Ureter (tissue), 1 donor: ENCODE data around the gene TDRD9. TPM values are rescaled to one million over a fixed set of nuclear protein-coding genes. Genes with fewer than 3 reads are reported as not detected.

Experiments used
- DNase-seq: peaks from one replicate; pipeline ENCODE4 v3.0.0-alpha.2; 2020; ENCODE audit warnings: low spot score
- total RNA-seq: library from RNA; stranded (reverse); gene quantifications from one replicate; pipeline ENCODE4 v1.2.4, GENCODE V29; 2023
- donor health status: DM: yes; HTN: yes; CAD: no.

Gene TDRD9
- total RNA-seq, 1 donor from 2014 or later: 2.8 TPM

DNA sequence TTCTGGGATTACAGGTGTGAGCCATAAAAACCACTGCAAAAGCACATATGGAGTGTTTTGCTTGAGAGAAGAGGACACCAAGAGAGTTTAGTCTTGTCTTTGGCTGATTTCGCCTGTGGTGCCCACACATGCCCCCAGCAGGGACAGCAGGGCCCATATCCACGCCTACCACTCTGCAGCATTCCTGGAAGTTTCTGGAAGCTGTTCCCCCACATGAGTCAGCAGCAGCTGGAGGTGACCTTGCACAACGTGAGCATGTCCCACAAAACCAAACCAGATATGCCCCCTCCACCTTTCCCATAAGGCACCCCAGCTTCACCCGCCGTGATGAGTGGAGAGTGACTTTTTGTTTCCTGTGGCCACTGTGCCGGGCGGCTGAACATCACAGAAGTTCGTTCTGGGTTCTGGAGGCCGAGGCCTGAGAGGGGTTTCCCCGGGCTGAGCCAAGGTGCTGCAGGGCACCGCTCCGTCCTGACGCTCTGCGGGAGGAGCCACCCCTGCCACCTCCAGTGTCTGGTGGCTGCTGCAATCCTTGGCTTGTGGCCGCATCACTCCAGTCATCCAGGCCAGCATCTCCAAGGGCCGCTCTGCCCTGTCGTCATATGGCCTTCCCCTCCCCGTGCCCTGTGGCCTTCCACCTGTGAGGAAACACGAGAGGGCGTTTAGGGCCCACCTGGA lies 162.0 kb downstream of the TDRD9 start:
- no peak for DNase-seq

DNA sequence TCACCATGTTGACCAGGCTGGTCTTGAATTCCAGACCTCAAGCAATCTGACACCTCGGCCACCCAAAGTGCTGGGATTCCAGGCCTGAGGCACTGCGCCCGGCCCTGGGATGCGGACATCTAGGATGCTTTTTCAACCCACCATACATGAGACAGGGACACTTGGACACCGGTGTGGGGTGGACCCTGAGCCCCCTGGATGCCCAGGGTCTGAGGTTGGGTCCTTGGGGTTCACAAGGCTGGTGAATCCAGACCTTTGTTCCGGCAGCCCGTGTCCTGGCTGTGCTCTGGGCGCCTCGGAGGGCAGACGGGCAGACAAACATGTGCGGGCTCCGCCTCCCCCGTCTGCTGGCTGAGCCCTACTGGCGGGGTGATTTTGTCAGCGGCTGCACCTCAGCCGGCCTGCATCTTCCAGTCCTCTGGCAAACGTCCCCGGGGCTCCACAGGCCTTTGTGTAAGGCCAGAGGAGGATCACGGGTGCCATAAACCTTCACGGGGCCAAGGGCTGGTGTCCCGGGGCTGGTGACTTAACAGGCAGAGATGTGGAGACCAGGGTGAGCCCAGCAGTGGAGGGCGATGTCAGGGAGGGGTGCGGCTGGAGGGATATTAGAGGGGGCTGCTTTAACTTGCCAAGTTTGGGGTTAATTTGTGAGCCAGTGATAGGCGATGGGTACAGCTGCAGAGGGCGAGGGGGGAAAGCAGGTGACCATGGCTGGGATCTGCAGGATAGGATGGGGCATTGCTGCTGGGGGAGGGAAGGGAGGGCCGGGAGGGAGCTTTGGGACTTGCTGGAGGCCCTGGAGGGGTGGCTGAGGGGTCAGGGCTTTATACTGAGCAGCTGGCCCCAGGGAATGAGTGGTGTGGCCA lies 163.0 kb downstream of the TDRD9 start:
- DNase-seq: peak; percentile 41

DNA sequence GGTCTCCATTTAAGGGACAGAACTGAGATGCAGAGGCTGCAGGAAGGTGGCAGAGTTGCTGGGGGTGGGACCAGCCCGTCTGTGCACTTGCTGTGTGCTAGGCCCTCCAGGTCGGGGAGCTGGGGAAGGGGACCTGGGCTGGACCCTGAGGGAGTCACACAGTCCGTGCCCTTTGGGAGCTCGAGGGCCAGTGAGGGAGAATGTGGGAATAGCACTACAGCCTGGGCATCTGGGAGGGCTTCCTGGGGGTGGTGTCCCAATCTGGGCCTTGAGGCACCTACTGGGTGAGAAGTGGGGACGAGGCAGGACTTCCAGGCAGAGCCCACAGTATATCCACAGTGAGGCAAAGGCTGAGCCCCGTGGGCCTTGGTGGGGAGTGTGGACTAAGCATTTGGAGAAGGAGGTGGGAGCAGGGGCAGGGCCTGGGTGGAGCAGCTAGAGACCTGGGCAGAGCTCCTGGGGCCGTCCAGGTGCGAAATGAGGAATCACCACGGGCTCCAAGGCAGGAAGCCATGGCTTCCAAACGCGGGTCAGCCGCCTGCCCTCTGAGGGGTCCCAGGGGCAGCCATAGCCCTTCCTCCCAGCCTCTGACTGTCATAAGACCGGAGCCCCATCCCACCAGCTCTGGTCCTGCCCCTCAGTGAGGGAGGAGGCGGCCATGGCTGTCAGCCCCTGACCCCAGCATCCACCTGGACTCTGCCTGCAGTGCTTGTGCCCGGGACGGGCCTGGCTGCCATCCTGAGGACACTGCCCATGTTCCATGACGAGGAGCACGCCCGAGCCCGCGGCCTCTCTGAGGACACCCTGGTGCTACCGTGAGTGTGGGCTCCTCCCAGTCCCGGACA lies 163.9 kb downstream of the TDRD9 start:
- DNase-seq: no peak

DNA sequence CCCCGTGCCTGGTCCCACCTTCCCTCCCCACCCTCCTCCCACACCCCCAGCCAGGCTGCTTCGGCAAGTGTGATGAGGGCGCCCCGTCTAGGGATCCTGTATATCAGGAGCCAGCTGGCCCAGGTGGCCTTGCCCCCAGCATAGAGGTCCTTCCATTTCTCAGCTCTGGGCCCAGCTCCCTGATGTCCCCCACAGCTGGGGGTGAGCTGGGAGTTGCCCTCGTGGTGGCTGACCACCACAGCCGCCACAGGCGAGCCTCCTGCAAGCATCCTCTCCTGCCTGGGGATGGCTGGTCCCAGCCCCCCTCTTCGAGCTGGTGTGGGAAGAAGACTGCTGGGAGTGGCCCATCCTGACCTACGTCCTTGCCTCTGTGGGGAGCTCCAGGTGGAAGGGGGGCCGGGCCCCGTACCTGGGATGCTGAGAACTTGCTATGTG lies 164.7 kb downstream of the TDRD9 start:
- DNase-seq: no peak

DNA sequence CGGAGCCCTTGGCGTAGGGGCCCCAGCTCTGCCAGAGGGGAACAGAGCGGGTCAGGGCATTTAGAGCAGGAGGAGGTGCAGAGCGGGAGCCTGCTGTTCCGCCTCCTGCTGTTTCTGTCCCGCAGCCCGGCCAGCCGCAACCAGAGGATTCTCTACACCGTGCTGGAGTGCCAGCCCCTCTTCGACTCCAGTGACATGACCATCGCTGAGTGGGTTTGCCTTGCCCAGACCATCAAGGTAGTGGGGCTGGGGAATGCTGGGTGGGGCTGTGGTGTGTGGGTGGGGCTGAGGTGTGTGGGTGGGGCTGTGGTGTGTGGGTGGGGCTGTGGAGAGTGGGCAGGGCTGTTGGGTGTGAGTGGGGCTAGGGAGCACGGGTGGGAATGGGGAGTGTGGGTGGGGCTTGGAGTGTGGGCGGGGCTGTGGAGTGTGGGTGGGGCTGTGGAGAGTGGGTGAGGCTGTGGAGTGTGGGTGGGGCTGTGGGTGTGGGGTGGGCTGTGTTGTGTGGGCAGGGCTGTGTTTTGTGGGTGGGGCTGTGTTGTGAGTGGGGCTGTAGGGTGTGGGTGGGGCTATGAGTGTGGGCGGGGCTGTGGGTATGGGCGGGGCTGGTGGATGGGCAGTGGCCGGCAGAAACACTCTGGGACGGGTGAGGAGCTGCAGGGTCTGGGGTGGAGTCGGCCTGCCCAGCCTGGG lies 165.3 kb downstream of the TDRD9 start:
- no peak for DNase-seq

DNA sequence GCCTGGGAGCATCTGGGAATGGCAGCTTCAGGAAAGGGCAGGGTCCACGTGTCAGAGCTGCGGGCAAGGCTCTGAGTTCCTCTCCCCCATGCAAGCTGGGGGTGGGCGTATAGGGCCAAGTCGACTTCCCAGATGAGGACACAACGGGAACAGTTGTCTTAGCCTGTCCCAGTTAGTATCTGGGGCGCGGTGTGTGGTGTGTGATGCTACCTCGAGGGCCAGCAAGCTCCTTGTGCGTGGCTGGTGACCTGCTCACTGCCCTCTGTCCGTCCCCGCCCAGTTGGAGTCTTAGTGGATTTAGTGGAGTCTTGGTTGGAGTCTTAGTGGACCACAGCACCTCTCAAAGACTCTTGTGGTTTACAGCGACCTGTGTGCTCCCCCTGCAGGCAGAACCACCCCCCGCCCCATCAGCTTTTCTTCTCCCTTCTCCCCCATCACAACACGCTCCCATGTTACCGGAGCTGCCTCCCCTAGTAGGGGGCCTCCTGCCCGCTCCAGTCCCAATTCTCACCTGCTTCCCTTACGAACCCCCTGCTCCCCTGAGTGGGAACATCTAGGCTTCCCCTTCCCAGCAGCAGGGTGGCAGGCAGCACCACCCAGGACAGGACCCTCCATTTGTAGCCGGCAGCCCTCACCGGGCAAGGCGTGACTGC lies 165.9 kb downstream of the TDRD9 start:
- DNase-seq: no peak

DNA sequence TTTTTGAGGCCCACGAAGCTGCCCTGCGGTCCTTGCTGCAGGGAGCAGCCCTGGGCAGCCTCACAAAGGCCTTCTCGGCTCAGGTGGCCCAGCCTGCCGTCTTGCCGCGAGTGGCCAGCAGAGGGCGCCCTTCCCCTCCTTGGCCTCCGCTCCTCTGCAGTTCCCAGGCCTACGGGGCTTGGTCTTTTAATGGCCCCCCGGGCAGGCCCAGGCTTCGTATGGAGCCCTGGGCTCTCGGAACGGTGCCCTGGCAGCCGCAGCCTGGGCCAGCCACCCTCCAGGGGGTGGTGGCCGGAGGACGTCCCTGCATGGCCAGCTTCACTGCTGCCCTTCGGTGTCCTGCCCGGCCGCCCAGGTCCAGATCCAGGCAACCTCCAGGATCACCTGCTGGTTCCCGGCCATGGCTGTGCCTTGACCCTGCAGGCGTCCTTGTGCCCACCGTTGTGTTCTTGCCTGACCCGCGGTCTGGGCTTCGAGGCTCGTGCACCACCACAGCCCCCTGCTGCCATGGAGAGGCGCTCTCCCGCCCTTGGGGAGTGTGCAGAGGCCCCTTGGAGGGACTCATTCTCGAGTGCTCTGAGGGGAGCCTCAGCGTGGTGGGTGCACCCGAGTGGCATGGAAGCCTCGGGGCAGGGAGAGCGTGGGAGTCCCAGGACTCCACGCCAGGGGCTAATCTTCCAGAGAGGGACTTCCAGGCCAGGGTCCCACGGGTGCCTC lies 166.6 kb downstream of the TDRD9 start:
- DNase-seq: no peak

DNA sequence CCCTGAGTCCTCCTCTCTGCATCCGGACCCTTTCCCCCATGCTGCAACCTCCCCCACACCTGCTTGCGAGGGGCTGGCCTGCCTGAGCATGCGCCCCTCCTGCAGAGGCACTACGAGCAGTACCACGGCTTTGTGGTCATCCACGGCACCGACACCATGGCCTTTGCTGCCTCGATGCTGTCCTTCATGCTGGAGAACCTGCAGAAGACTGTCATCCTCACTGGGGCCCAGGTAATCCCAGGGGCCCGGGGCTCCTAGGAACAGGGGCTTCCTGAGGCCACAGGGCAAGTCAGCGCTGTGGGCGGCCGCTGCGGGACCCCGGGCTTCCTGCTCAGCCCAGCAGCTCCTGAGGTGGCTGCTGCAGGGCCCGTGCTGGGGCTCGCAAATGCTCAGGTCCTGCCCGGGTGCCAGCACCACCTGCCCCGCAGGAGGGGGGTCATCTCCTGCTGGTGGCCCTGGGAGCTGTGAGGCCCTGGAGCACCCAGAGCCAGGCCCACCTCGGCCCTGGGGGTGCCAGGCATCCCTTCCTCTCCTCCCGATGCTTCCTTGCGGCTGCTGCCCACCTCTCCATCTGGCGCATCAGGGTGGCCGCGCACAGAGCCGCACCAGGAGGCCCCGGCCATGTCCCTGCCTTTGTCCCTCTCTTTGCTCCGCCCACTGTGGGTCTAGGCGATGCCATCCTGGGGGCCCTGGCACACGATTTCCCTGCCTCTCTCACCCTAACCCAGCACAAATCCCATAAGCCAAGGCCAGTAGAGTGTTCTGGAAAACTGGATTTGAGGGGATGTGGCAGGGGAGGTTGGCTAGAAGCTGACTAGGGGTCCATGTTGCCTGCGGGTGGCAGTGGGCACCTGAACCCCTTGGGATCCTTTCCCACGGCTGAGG lies 167.4 kb downstream of the TDRD9 start:
- DNase-seq: no peak

DNA sequence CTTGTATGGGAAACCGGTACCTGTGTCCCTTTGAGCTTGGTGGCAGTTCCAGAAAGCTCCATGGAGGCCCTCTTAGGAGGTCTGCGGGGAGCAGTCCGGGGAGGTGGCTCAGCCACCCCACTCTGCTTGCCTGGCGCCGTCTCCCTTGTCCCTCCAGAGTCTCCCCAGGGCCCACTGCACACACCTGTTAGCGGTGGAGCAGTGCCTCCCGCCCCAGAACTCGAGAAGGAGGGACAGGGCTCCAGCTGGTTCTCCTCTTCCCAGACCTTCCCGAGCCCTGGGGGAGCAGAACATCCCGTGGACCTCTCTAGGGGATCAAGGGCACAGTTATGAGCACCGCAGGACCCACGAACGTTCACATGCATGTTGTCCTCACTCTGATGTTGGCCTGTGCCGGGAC lies 168.1 kb downstream of the TDRD9 start:
- no peak for DNase-seq

DNA sequence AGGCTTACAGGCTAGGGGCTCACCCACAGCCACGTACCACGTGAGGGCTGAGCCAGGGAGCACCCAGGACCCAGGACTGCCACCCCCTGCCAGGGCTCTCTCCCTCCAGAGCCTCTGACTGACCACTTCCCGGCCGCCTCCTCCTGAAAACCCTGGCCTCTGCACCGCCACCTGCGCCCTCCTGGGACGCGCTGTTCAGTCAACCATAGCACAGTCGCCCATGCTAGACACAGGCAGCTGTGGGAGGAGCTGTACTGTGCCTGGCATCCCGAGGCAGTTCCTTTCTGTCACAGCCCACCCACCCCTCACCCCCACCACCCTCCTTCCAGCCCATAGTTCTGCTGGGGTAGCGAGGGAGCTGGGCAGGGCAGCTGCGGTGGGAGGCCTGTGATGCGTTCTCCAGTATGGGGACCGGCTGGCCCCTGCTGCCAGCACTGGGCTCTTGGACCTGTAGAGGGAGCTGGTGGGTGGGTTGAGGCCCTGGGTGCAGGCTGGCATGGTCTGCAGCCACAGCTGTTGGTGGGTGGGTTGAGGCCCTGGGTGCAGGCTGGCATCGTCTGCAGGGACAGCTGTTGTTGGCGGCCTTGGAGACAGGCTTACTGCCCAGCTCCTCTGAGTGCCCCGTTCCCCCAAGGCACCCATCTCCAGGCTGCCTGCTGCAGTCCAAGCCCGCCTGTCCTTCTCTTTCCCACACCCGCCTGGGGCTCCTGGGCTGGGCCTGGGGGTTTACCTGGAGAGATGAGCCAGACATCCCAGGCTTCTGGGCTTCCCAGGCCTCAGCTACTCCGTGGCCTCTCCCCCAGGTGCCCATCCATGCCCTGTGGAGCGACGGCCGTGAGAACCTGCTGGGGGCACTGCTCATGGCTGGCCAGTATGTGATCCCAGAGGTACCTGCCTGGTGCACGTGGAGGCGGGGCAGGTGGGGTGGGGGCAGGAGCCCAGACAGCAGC lies 168.8 kb downstream of the TDRD9 start:
- DNase-seq: no peak

DNA sequence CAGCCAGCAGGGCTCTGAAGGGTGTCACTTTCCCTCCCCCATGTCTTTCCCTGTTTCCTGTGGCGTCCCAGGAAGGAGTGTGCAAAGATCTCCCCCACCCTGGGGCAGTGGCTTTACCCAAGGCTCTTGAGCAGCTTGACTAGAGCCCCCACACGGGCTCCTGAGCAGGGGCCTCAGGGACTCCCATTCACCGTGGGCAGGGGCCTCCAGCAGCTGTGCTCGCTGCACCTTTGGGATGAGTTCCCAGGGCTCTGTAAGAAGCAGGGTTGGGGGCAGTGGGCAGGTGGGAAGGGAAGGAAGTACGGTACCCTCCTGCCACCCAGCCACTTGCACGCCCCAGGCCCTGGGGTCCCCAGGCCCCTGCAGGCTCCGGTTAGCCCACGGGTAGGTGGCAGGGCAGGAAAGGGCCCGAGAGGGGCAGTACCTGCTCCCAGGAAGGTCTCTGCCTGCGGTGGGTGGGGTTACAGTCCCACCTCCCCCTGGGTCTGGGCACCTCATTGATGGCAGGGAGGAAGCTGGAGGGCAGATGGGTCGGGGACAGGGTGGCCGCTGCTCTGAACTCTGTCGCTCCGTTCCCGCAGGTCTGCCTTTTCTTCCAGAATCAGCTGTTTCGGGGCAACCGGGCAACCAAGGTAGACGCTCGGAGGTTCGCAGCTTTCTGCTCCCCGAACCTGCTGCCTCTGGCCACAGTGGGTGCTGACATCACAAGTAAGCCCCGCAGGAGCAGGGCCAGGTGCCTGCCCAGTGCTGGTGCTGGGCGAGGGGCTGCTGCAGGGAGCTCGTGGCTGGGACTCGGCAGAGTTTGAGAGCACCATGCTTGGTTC lies 170.2 kb downstream of the TDRD9 start:
- no peak for DNase-seq

DNA sequence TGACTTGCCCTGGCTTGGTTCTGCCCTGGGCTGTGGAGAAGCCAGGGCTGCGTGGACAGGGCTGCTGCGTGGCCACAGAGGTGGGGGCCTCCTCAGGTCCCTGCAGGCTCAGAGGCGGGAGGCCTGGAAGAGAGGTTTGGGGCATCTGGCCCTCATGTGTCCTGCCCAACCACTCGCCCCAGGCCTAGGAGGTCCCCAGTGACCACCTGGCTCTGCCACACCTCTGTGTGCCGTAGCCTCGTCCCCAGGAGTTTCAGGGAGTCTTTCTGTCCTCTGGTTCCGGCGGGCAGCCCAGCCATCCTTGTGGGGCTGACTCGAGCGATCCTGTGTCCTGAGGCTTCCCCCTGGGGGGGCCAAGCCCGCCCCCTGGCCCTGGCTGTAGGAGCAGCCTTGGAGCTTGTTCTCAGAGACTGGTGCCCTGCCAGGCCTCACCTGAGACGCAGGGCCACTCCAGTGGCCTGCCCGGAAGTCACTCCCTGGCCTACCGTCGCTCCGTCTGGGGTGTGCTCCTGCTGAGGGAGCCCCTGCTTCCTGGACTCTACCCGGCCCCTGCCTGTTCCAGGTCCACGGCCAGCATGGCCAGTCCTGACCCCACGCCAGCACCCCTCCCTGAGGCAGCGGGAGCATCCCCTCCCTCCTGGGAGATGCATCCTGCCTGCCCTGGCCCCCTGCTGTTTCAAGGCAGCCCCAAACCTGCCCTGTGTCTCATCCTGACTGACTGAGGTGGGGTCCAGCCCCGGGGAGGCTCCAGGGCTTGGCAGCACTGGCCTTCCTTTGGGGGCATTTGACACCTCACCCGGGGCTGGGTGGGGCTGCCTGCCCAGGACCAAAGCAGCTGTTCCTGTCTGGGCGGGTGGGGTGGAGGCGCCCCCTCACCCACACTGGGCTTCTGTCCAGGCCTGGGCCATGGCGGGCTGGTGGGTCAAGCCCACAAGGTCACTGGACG lies 171.1 kb downstream of the TDRD9 start:
- no peak for DNase-seq

DNA sequence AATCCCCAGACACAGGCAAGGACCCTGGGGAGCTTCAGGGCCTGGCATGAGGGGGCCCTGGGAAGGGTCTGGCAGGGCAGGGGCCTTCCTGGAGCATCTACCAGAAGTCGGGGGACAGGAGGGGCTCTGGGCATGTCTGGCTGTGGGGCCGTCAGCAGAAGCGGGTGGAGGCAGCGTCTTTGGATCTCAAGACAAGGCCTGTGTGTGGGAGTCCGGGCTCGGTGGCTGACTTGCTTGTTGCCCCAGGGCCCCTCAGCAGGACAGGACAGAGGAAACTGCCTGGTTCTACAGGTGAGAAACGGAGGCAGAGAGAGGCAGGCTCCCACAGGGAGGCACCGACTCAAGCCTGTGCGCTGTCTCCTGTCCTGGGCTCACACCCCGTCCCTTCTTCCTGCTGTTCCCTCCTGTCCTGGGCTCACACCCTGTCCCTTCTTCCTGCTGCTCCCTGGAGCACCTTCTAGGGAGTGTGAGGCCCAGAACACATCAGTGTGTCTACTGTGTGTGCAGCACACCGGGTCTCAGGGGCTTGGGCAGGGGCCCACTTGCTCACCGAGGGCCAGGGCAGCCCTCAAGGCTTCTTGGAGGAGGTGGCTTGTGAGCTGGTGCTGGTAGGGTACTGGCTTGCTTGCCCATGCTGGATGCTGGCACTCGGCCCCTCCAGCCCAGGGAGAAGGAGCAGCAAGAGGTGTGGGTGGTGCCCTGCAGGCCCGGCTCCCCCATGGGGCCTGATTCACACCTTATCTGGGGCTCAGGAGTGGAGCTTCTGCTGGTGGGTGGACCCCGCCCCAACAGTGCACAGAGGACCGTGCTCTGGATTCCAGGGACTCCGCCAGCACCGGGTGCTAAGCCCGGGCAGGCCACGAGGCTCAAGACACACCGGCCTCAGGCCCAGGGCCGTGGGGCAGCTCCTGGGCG lies 172.2 kb downstream of the TDRD9 start:
- DNase-seq: no peak

DNA sequence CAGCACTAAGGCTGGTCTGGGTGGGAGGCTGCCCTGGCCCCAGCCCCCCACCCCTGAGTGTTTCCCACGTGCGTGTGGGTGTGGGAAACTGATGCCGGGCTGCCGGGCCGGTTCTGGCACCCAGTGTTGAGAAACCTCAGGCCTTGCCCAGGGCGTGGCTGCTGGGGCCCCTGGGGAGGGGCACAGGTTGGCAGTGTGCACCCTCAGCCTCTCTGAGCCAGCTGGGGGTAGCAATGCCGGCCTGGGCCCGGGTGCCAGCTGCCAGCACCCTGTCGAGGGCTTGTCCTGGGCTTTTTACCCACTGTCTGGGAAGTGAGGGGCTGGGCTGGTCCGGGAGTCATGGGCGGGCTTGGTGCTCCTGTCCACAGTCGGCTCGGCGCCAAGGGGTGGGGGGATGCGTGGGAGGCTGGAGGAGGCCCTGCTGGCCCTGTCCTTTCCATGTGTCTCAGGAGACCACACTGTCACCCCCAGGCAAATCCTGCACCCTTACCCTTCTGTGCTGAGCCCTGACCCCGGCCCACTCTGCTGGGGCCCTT lies 172.9 kb downstream of the TDRD9 start:
- DNase-seq: peak; percentile 70
